ENCODE results near the gene CARD16.

Gene CARD16

GRCh38 chr11:104997288-104997687 lies 47.8 kb downstream of the CARD16 start:
- in situ Hi-C loops (cut with MboI; ENCODE audit: low sequenced_read_pairs), result no loop called here

- in situ Hi-C loops (cut with MboI; ENCODE audit: low sequenced_read_pairs), result no loop called here
Measured at GRCh38 chr11:104995001-104995408, 50.1 kb downstream of the CARD16 start.

- in situ Hi-C loops (cut with MboI; ENCODE audit: low sequenced_read_pairs), result no loop called here
Measured at GRCh38 chr11:104992781-104993180, 52.4 kb downstream of the CARD16 start.

GRCh38 chr11:104991994-104992393 lies 53.1 kb downstream of the CARD16 start:
- in situ Hi-C loops (cut with MboI; ENCODE audit: low sequenced_read_pairs), result no loop called here
